OCI-LY7 (cell line): ENCODE measurements around the gene GNL2.

Experiments
- CTCF ChIP-seq: fragments of 200-600 bp; sonication (generic); conservative IDR thresholded peaks from 2 replicates; pipeline ENCODE4 v1.5.1; 2014; ENCODE audit warnings: mild to moderate bottlenecking, antibody characterized with exemption, low read length, moderate library complexity, mixed read lengths
- EZH2phosphoT487 ChIP-seq: fragments of 200-600 bp; sonication (generic); IDR thresholded peaks from 2 replicates; pipeline ENCODE4 v1.6.1; 2018; ENCODE audit warnings: low read depth, borderline replicate concordance, mild to moderate bottlenecking, mixed run types, antibody characterized with exemption, low read length, moderate library complexity, mixed read lengths

- TF ChIP-seq CTCF: no peak
- TF ChIP-seq EZH2phosphoT487: no peak
Measured at GRCh38 chr1:37517569-37517968, 78.2 kb downstream of the GNL2 start.
